HepG2 (cell line): Measurements from ENCODE around the gene TRAF4. TPM values are rescaled to one million over a fixed set of nuclear protein-coding genes. Genes with fewer than 3 reads are reported as not detected.

ENCODE experiments used
- CAMTA2 ChIP-seq: sonication (generic); formaldehyde crosslinking; IDR thresholded peaks from 2 replicates; pipeline ENCODE4 v1.4.0; 2020; ENCODE audit warnings: mild to moderate bottlenecking, missing genetic modification reagents, borderline replicate concordance
- E2F2 ChIP-seq: sonication (generic); formaldehyde crosslinking; IDR thresholded peaks from 2 replicates; pipeline ENCODE4 v1.4.0; 2020; ENCODE audit warnings: missing genetic modification reagents, borderline replicate concordance
- ETV6 ChIP-seq: sonication (generic); formaldehyde crosslinking; conservative IDR thresholded peaks from 2 replicates; pipeline ENCODE4 v1.4.0; 2020; ENCODE audit warnings: missing genetic modification reagents
- GABPB1 ChIP-seq: IDR thresholded peaks from 2 replicates; pipeline ENCODE4 v1.6.1; 2016; ENCODE audit warnings: mild to moderate bottlenecking, missing genetic modification reagents, moderate library complexity, missing compliant biosample characterization
- KAT2B ChIP-seq: fragments of 150-350 bp; IDR thresholded peaks from 2 replicates; pipeline ENCODE4 v1.6.1; 2014; ENCODE audit warnings: low read depth, low read length, borderline replicate concordance
- LCORL ChIP-seq, 2 experiments: fragments of 450-650 bp in 1 of 2; sonication (generic) in 1 of 2; formaldehyde crosslinking in 1 of 2; IDR thresholded peaks; 2 replicates each; pipeline versions ENCODE4 v1.5.0 to v1.6.1; 2017 to 2020; ENCODE audit warnings: antibody characterized with exemption in 1 of 2, missing genetic modification reagents in 1 of 2
- MED8 ChIP-seq: sonication (generic); formaldehyde crosslinking; IDR thresholded peaks from 2 replicates; pipeline ENCODE4 v1.8.1; 2023; ENCODE audit warnings: mild to moderate bottlenecking, missing genetic modification reagents; ENCODE audit not compliant: insufficient replicate concordance
- MNT ChIP-seq: fragments of 450-650 bp; IDR thresholded peaks from 2 replicates; pipeline ENCODE4 v1.6.1; 2016
- NR2F1 ChIP-seq, 2 experiments: fragments of 450-650 bp in 1 of 2; formaldehyde crosslinking in 1 of 2; IDR thresholded peaks; 2 replicates each; pipeline versions ENCODE4 v1.5.0 to v1.6.1; 2016 to 2020; ENCODE audit warnings: mild to moderate bottlenecking in 1 of 2, missing compliant biosample characterization in 1 of 2, missing genetic modification reagents in 1 of 2, moderate library complexity in 1 of 2
- PPARG ChIP-seq: conservative IDR thresholded peaks from 2 replicates; pipeline ENCODE4 v1.6.1; 2016; ENCODE audit warnings: missing biosample characterization, missing genetic modification reagents
- SIX4 ChIP-seq: sonication (generic); formaldehyde crosslinking; IDR thresholded peaks from 2 replicates; pipeline ENCODE4 v1.4.0; 2020; ENCODE audit warnings: missing genetic modification reagents
- SP140L ChIP-seq: sonication (generic); formaldehyde crosslinking; IDR thresholded peaks from 2 replicates; pipeline ENCODE4 v1.4.0; 2020; ENCODE audit warnings: missing genetic modification reagents, borderline replicate concordance
- THAP9 ChIP-seq: sonication (generic); formaldehyde crosslinking; IDR thresholded peaks from 2 replicates; pipeline ENCODE4; 2020; ENCODE audit warnings: missing genetic modification reagents, mild to moderate bottlenecking, borderline replicate concordance
- ZNF275 ChIP-seq: sonication (generic); formaldehyde crosslinking; IDR thresholded peaks from 2 replicates; pipeline ENCODE4 v1.8.0; 2022; ENCODE audit warnings: missing genetic modification reagents, mild to moderate bottlenecking, inconsistent platforms, borderline replicate concordance
- ZNF326 ChIP-seq: sonication (generic); formaldehyde crosslinking; IDR thresholded peaks from 2 replicates; pipeline ENCODE4 v1.4.0; 2020; ENCODE audit warnings: missing genetic modification reagents, borderline replicate concordance
- ZNF431 ChIP-seq: sonication (generic); formaldehyde crosslinking; IDR thresholded peaks from 2 replicates; pipeline ENCODE4 v1.9.0; 2022; ENCODE audit warnings: missing genetic modification reagents, low read depth, mild to moderate bottlenecking, borderline replicate concordance
- ZNF564 ChIP-seq: sonication (generic); formaldehyde crosslinking; IDR thresholded peaks from 2 replicates; pipeline ENCODE4 v1.8.1; 2023; ENCODE audit warnings: mild to moderate bottlenecking, missing genetic modification reagents
- ZNF576 ChIP-seq: sonication (generic); formaldehyde crosslinking; IDR thresholded peaks from 2 replicates; pipeline ENCODE4 v1.4.0; 2020; ENCODE audit warnings: mild to moderate bottlenecking, missing genetic modification reagents
- ZNF672 ChIP-seq: sonication (generic); formaldehyde crosslinking; IDR thresholded peaks from 2 replicates; pipeline ENCODE4 v1.8.1; 2022; ENCODE audit warnings: missing genetic modification reagents
- ZNF780A ChIP-seq: sonication (generic); formaldehyde crosslinking; IDR thresholded peaks from 2 replicates; pipeline ENCODE4 v1.8.0; 2022; ENCODE audit warnings: mild to moderate bottlenecking, missing genetic modification reagents, moderate library complexity
- ZNF816 ChIP-seq: sonication (generic); formaldehyde crosslinking; IDR thresholded peaks from 2 replicates; pipeline ENCODE4 v1.8.0; 2022; ENCODE audit warnings: missing genetic modification reagents, mild to moderate bottlenecking, borderline replicate concordance
- polyA plus RNA-seq, 8 experiments: library from polyadenylated mRNA; depleted of rRNA in 3 of 8; stranded (reverse) in 7 of 8; unstranded in 1 of 8; fragments of >200 nt; fragmentation: Illumina TruSeq in 4 of 8; extraction: Trizol in 4 of 8; gene quantifications; 2 replicates each; pipeline versions ENCODE4 v1.2.1 to v1.2.3, GENCODE V29; 2011 to 2016; ENCODE audit warnings: low read depth in 4 of 8, missing spikeins in 1 of 8, mixed read lengths in 1 of 8; ENCODE audit not compliant: insufficient read depth in 1 of 8
- total RNA-seq, 5 experiments: library from RNA; depleted of rRNA; stranded (reverse); fragments of >200 nt; fragmentation: Illumina TruSeq; extraction: Trizol; gene quantifications; 2 replicates each; pipeline ENCODE4 v1.2.3, GENCODE V29; 2016; ENCODE audit warnings: low read depth in 1 of 5

The TRAF4 gene
- total and polyA plus RNA-seq, 2 of the 13 experiments (the other 11 are each of a cell fraction or from before 2014, with no cell fraction given): 86.0 to 89.9 TPM

GRCh38 chr17:28728364-28729200, 15.2 kb upstream of the TRAF4 start, which contains the start of gene NEK8 (continued):
- no peak for TF ChIP-seq ZNF816 (CRISPR knock-in tag)
- TF ChIP-seq ZNF431 (CRISPR knock-in tag): peak; percentile 24; the same call in 1 of the 2 replicates
- peak; percentile 21; the same call in 1 of the 2 replicates for TF ChIP-seq MNT
- 0 out of 2 replicates have a peak, but pooled peaks have one; percentile 41 for TF ChIP-seq ZNF326 (CRISPR knock-in tag)
- TF ChIP-seq ZNF275: no peak
- no peak for TF ChIP-seq LCORL (IDR thresholded peaks at IDR 0.05)
- no peak for TF ChIP-seq LCORL (CRISPR knock-in tag; IDR thresholded peaks at IDR 0.05)
- no peak for TF ChIP-seq ZNF780A (CRISPR knock-in tag)
- TF ChIP-seq NR2F1 (CRISPR knock-in tag; IDR thresholded peaks at IDR 0.05): 0 out of 4 replicates have a peak, but pooled peaks of 1 of the 2 experiments have one; percentile 12
- peak; percentile 36; the same call in 1 of the 2 replicates for TF ChIP-seq CAMTA2 (CRISPR knock-in tag)
- no peak for TF ChIP-seq SP140L (CRISPR knock-in tag)
- no peak for TF ChIP-seq ETV6 (CRISPR knock-in tag)
- no peak for TF ChIP-seq SIX4 (CRISPR knock-in tag)
- peak; percentile 43; the same call in 1 of the 2 replicates for TF ChIP-seq PPARG (CRISPR knock-in tag)
- TF ChIP-seq ZNF576 (CRISPR knock-in tag): no peak
- peak; percentile 88 for TF ChIP-seq GABPB1 (CRISPR knock-in tag)
- no peak for TF ChIP-seq ZNF672 (CRISPR knock-in tag)
- no peak for TF ChIP-seq MED8 (CRISPR knock-in tag)
- peak; percentile 74; the same call in 1 of the 2 replicates for TF ChIP-seq ZNF564 (CRISPR knock-in tag)
- peak; percentile 59; the same call in 1 of the 2 replicates for TF ChIP-seq THAP9
- TF ChIP-seq KAT2B: no peak
- TF ChIP-seq E2F2 (CRISPR knock-in tag): no peak
